ENCODE data around the gene PNLIPRP3.

The PNLIPRP3 gene

DNA sequence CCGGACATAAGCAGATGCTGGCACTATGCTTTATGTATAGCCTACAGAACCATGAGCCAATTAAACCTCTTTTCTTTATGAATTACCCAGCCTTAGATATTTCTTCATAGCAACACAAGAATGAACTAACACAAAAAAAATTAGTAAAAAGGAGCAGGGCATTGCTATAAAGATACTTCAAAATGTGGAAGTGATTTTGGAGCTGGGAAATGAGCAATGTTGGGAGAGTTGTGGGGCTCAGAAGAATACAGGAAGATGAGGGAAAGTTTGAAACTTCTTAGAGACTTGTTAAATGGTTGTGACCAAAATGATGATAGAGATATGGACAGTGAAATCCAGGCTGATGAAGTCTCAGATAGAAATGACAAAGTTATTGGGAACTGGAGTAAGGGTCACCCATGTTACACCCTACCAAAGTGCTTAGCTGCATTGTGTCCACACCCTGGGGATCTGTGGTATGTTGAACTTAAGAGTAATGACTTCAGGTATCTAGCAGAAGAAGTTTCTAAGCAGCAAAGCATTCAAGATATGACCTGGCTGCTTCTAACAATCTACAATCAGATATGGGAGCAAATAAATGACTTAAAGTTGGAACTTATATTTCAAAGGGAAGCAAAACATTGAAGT, 24.2 kb downstream of the PNLIPRP3 start:
- no peak for ATAC-seq

DNA sequence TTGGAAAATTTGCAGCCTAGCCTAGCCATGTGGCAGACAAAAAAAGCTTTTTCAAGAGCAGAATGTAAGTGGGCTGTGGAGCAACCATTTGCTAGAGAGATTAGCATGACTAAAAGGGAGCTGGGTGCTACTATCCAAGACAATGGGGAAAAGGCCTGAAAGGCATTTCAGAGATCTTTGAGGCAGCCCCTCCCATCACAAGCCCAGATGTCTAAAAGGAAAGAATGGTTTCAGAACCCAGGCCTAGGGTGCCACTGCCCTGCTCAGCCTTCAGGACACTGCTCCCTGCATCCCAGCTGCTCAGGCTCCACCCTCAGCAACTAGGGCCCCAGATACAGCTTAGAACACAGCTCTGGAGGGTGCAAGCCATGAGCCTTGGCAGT, 24.7 kb downstream of the PNLIPRP3 start:
- no peak for ATAC-seq

DNA sequence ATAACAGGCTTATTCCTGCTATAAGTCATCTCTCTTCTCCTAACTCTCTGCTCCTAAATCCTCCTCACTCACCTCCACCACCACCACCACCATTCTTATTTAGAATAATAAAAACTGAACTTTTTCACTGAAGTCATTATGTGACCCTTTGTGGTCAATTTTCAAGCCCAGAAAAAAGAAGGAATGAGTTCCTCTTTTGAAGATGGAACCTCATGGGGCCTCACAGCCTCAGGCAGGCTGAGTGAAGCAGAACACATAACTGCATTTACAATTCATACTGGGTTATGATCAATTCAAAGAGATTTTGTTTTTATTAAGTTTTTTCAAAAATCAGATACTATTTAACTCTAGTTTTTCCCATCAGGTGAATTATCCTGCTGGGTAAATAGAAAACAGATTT, 29.8 kb downstream of the PNLIPRP3 start:
- no peak for ATAC-seq

DNA sequence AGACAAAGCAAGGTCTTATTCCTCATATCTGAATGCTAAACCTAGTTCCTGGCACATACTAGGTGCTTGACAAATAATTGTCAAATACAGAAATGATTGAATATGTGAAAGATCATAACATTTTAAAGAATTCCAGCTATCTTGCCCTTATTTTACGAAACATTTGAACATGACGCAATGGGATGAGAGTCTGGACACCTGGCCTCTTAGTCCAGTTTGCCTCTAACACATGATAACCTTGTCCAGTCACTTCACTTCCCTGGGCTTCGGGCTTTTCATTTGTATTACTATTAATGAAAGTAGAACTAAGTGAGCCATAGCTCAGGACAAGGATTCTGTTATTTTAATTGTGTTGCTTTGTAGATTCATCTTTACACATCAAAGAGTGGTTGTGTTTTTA, 32.6 kb downstream of the PNLIPRP3 start:
- no peak for ATAC-seq

DNA sequence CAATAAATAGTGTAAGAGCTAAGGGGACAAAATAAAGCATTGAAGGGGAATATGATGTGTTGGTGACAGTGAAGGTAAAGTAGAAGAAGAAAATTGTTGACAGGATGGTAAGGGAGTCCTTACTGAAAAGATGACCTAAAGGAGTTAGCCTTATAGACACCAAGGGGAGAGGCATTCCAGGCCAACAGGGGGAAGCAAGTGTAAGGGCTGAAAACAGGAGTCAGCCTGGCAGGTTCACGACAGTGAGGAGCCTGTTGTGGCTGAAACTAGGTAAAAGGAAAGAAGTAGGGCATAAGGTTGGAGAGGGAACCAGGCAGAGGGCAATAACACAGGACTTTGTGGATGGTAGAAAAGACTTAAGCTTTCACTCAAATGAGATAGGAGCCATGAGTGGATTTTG, 34.0 kb downstream of the PNLIPRP3 start:
- ATAC-seq = no peak

DNA sequence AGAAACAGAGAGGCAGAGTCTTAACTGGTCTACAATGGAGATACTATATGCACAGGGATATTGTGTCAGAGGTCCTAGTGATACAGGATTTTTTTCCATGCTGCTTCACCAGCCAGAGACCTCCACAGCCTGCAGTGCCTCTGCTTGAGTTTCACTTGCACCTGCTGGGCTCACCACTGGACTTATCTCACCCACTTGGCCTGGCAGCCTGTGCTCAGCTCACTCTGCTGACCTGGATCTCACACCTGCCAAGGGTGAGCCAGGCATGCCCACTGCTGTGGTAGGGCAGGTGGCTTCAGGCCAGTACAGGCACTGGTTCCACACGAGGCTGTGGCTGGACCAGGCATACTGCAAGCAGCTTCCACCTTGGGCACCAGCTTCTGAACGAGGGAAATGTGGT, 36.6 kb downstream of the PNLIPRP3 start:
- ATAC-seq = no peak

DNA sequence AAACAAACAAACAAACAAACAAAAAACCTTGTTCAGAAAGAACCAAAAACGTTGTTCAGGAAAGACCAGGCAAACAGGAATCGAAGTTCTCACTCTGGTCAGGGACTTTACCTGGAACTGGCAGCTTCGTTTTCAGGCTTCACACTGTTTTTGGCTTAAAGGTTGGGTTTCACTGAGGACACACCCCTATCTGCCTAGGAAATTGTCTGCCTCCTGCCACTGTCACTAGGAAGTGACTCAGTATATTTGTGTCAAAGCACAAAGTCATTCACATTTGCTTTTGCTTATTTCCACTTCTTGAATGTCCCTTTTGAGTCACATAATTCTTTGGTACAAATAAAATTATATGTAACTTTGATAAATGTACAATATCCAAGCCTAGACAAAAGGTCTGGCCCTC, 37.9 kb downstream of the PNLIPRP3 start:
- ATAC-seq = no peak

DNA sequence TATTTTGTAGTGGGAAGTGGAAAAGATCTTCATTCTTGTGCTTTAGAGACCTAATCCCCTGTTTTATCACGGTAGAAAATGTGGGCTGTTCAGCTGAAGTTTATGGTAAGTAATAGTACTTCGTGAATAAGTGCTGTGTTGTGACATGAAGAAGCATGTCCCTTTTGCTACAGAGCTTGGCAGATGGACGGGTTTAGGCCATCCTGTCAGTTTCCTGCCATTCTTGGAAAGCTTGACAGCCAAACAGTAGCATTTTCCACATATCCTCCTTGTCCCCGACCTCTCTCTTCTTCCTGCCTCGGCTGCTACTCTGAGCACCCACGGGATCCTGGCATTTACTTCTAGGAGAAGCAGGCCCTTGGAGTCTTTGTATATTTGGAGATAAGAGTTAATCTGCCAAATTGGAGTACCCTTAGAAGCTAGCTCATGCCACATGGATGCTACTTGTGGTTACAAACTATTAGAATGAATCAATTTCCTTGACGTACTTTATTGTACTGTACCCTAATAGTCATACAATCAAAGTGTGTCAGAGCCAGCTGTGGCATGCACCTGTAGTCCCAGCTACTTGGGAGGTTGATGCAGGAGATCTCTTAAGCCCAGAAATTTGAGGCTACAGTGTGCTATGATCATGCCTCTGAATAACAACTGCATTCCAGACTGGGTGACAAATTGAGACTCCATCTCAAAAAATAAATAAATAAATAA, 39.2 kb downstream of the PNLIPRP3 start:
- ATAC-seq = no peak

DNA sequence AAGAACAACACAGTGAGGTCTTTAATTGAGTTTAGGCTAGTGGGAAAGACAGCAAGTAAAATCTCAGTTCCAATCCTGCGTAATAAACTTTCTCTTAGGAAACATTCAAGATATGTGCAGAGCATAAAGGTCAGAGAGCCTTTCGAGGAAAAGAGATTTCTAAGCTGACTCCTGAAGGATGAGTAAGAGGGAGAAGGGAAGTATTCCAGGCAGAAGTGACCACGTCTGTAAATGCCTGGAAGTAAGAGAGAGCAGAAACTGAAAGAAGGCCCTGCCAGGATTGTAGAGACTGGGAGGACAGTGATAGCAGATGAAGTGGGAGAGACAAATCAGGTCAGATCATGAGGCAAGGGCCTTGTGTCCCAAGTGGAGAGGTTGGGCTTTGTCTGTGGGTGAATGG, 41.8 kb downstream of the PNLIPRP3 start:
- no peak for ATAC-seq

DNA sequence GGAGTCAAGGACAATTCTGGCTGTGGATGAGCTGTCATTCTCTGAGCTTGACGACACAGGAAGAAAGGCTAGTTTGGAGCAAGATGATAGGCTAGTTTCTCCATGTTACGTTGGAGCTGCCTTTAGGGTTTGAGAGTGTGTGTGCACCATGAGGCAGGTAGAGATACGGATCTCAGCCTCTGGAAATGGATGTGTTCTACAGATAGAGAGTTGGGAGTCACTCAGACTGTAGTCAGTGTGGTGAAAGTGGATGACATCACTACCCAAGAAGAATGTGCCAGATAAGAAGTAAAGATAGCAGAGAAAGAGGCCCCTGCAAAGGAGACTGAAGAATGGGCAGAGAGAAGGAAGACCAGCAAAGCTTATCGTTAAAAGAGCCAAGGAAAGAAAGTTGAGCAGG, 42.4 kb downstream of the PNLIPRP3 start:
- no peak for ATAC-seq

DNA sequence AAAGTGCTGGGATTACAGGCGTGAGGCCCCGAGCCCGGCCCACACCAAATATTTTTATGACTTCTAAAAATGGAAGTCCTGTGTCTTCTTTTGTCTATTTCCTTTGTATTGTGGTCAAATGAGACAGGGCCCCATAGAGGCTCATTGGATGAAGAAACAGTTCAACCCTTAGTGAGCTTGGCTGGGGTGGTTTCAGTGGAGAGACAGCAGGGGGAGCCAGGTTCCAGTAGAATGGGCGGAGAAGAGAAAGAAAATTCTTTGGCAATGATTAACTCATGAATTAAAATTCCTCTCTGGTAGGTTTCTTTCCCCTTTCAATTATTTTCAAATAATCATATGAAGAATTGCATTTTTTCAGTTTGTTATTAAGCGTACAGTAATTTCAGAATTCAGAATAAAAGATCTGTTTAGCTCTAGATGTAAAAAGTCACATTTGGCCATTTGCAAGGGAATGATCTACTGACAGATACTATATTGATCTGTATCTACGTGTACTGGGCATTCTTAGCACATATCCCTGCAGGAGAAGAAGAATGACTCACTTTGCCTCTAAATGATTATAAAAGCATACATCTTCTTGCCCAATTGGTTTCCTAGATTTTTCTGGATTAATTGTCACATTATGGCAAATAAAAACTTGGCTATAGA, 43.2 kb downstream of the PNLIPRP3 start:
- no peak for ATAC-seq

DNA sequence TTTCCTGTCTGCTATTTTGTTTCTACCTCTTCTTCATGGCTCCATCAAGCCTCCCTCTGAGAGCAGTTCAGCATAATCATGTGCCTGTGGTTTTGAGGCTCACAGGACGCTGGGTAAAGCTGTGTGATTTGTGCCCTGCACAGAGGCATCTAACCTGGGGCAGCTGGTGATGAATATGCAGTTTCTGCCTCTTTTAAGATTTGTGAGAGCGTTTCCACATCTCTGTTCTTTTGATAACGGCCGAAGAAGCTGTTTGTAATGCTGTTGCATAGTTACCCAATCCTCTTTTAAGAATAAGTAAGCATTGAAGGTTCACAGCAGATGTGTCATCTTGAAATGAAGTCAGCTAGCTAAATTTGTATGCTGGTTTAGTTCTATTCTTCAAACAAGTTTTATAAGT, 45.2 kb downstream of the PNLIPRP3 start:
- ATAC-seq = no peak

DNA sequence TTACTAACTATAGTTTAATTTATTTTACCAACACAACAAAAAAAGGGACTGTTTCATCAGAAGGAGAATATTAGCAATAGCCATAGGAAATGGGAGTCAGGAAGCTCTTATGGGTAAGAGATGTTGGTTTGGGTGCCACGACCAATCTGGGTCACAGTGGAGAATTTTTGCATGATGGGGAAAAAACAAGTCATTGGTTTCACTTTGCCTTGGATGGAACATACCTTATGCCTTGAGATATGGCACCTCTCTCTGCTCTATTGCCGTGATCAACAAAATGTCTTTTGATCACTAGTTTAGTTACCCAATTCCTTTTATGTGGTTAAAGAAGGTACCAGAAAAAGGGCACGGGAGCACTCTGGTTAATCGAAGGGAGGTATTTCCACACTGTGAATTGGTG, 48.2 kb downstream of the PNLIPRP3 start:
- ATAC-seq = no peak

DNA sequence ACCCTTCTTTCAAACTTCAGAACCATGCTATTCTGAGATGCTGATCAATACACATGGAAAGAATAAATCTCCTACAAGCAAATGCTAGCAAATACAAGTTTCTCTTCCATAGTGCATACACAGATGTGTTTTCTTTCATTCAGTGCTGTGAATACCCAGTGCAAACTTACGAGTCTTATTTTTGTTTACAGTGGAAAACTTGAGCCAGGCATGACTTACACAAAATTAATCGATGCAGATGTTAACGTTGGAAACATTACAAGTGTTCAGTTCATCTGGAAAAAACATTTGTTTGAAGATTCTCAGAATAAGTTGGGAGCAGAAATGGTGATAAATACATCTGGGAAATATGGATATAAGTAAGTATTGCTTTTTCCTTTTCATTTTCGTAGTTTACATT, 48.8 kb downstream of the PNLIPRP3 start:
- no peak for ATAC-seq

DNA sequence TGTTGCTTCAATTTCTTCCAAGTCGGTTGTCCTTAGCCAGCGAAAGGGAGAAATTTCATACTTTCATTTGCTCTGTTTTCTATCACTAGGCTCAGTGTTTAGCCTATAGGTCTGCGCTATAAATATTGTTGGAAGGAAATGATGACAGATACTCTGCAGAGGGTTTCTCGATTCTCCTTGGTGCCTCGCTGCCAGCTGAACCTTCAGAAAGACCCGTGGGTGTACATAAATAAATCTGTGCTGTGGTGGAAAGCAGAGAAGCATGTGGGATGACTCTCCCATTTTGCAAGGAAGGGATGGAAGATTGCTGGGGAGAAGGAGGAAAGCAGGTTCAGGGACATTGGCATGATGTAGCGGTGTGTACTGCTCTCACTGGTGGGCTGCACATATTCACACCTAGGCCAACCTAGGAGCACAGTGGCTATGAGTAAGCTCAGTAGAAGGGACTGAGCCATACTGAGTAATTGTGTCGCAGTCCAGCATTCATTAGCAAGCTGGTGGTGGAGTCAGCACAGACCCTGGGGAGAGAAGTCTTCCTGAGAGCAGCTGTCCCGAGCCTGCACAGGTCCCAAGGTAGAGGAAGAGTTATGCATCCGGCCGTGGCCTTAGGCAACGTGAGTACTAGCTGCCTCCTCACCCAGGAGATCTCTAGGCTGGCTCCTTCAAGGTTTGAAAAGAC, 50.5 kb downstream of the PNLIPRP3 start:
- no peak for ATAC-seq

DNA sequence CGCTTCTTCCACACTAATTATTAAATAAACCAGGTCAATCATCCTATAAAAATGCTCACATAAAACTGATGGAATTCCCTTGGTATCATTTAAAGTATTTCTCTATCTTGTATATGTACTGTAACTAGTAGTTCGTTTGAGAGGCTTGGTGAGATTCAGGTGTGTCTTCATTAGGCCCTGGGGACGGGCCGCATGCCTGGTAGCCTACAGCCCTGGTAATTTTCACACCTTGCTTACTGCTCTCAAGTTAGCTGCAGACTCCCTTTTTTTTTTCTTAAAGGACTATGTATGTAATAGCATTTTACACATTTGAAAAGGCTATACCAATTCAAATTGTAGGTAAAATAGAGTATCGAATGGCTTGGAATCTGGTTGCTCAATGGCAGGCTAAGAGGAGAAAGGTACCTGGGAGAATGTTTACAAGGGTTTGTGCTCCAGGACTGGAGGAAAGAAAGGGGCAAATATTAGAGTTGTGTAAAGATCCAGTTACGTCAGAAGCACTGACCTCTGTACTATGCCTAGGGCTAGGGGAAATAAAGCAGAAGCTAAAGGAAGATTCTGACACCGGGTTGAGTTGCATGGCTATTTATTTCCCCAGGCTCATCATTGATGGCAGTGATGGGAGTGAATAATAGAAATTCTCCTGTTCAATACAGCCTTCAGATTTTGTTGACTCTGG, 59.3 kb downstream of the PNLIPRP3 start:
- no peak for ATAC-seq

DNA sequence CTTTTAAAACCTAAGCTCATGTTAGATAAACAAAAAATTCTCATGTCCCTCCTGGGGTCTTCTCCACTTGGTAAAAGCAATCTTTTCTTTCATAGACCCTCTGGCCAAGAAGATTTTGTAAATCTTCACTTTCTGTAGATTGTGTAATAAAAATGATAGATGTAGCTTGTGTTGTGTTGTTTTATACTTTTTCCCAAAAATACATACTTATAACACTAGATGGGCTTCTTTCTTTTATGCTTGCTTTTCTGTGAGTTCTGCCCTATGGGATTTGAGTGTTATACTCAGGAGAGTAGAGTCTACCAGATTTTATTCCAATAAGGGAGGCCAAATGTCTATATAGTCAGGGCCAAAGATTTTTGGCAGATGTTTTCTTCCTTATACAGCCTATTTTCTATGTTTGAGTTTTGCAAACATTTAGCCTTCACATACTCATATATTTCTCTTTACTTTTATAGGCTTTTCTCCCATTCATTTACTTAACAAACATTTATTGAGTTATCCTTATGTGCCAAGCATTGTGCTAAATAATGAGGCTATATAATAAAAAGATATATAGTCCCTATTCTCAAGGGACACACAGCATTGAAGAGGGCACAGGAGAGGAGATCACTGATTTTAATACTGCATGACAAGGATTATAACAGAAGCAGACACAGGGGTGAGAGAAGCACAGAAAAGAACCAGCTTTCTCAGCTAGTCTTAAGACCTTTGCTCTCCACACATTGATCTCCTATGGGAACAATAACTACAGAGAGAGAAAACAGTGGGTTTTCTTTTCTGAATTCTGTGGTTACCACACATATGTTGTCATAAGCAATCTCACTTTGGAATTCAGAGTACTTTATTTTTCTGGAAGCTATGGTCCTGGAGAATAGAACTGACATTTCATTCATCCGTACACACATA, 60.1 kb downstream of the PNLIPRP3 start:
- ATAC-seq = no peak

DNA sequence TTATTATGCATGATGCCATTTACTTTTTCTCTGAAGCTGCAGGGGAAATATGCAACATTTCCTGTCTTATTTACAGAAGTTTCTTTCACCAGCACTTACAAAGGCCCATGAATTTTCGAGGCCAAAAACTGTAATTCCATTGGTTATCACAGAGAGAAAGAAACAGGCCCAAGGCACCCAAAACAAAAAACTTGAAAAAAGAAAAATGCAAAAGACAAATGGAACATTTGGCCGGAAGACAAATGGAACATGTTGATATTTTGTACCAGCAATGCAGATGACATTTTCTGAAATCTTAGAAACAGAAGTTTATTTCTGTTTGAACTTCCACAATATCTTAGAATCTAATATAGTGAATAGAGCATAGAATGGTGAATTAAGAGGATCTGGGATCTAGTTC, 61.8 kb downstream of the PNLIPRP3 start:
- ATAC-seq = no peak

DNA sequence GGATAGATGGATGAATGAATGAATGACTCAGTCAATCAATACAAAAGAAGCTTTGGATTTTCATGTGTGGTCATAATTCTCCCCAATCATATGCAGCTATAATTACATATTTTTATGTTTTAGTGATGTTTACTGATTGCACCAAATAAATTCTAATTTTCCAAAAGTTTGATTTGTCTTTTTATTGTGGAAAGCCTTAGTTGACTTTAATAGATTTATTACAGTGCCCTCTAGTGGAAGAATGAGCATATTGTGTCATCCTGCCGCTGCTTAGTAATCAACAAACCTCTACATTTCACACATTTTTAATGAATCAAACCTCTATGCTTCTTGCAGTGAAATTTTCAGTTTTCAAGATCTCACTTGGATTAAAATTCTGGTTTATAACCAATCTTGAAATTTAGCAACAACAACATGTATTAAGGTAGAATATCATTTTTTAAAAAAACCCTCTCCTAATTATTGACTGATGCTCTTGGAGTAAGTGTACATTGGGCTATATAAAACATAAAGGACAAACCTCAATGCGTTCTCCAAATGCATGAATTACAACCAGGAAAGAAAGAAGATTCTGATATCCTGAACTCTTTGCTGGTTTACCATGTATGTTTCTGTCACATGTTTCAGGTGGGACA, 62.5 kb downstream of the PNLIPRP3 start:
- ATAC-seq = no peak

DNA sequence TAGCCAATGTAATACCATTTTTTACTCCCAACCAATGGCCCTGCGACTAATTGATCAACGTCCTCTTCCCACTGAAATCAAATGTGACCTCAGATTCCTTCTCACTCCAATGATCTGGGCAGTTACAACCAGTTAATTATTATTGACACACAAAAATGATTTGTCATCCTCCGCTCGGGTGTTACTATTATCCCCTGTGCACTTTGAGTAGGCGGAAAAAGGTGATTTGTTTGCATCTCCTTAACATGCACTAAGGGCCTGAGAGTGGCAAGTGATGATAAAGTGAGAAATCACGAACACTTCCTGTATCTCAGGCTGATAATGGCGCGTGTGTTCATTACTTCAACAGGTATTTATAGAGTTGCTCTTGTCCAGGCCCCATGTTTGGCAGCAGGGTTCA, 77.1 kb downstream of the PNLIPRP3 start:
- no peak for ATAC-seq

DNA sequence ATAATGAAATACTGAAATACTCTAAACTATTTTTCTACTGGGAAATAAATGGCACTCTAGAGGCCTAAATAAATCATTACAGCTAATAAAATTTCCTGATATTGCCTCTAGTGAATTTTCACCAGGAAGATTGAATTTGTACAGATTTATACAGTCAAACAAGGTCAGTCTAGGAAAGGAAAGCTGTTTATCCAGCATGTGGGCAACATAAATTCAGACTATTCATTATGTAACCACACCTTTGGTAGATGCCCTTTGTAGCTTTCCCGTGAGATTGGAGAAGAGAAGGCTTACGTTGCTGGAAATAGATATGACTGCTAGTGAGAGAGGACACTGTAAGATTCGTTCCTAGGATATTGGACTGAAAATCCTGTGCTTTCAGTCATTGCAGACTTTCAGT, 82.9 kb downstream of the PNLIPRP3 start:
- ATAC-seq = no peak

DNA sequence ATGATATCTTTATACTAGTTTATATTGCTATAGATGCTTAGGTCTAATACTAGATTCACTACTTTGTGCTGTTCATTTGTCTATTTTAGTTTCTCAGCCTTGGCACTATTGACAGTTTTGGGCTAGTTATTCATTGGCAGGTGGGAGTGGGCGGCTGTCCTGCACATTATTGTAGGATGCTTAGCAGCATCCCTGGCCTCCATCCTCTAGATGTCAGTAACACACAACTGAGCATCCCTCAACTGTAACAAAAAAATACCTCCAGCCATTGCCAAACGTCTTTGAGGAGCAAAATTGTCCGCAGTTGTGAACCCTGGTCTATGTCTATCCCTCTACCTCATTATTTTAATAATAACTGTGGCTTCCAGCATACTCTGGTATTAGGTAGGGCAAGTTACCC, 83.7 kb downstream of the PNLIPRP3 start:
- no peak for ATAC-seq
